HepG2 (cell line): ENCODE measurements around the gene JTB. TPM values are rescaled to one million over a fixed set of nuclear protein-coding genes. Genes with fewer than 3 reads are reported as not detected.
A peak's percentile ranks its signal among the peaks of the same experiment; 100 is the strongest.

Experiments
- CBFB ChIP-seq: sonication (generic); formaldehyde crosslinking; IDR thresholded peaks from 2 replicates; pipeline ENCODE4 v1.4.0; 2020; ENCODE audit warnings: missing genetic modification reagents
- CENPT ChIP-seq: sonication (generic); formaldehyde crosslinking; IDR thresholded peaks from 2 replicates; pipeline ENCODE4 v1.8.0; 2022; ENCODE audit warnings: low read depth, mild to moderate bottlenecking, moderate library complexity, missing genetic modification reagents
- EEA1 ChIP-seq: sonication (generic); formaldehyde crosslinking; IDR thresholded peaks from 2 replicates; pipeline ENCODE4 v1.5.1; 2020; ENCODE audit warnings: mild to moderate bottlenecking, missing genetic modification reagents, borderline replicate concordance
- EHMT2 ChIP-seq: fragments of 200-600 bp; sonication (generic); IDR thresholded peaks from 2 replicates; pipeline ENCODE4 v1.7.0; 2017; ENCODE audit warnings: antibody characterized with exemption, low read depth, low read length, borderline replicate concordance
- ELF1 ChIP-seq: sonication (generic); formaldehyde crosslinking; IDR thresholded peaks from 2 replicates; pipeline ENCODE4 v1.4.0; 2020; ENCODE audit warnings: missing genetic modification reagents
- FIP1L1 ChIP-seq: fragments of 200-400 bp; formaldehyde crosslinking; IDR thresholded peaks from 2 replicates; pipeline ENCODE4 v1.6.1; 2018; ENCODE audit warnings: low read depth, mild to moderate bottlenecking, low read length, moderate library complexity, borderline replicate concordance; ENCODE audit not compliant: insufficient read depth
- FOXK1 ChIP-seq: sonication (generic); formaldehyde crosslinking; IDR thresholded peaks from 2 replicates; pipeline ENCODE4 v1.4.0; 2020; ENCODE audit warnings: low read depth, missing genetic modification reagents, borderline replicate concordance
- HDAC1 ChIP-seq: sonication (generic); formaldehyde crosslinking; IDR thresholded peaks from 2 replicates; pipeline ENCODE4 v1.5.1; 2020; ENCODE audit warnings: mild to moderate bottlenecking, missing genetic modification reagents
- HDAC2 ChIP-seq: sonication (generic); formaldehyde crosslinking; IDR thresholded peaks from 2 replicates; pipeline ENCODE4 v1.4.0; 2020; ENCODE audit warnings: missing genetic modification reagents
- HOXA7 ChIP-seq: sonication (generic); formaldehyde crosslinking; IDR thresholded peaks from 2 replicates; pipeline ENCODE4 v1.8.1; 2022; ENCODE audit warnings: mild to moderate bottlenecking, missing genetic modification reagents, moderate library complexity
- IKZF4 ChIP-seq: sonication (generic); formaldehyde crosslinking; IDR thresholded peaks from 2 replicates; pipeline ENCODE4 v1.5.1; 2020; ENCODE audit warnings: borderline replicate concordance, mild to moderate bottlenecking, low read depth, missing genetic modification reagents; ENCODE audit errors: not compliant biosample characterization
- KDM1A ChIP-seq: IDR thresholded peaks from 2 replicates; pipeline ENCODE4 v1.6.1; 2016; ENCODE audit warnings: missing compliant biosample characterization
- NAIF1 ChIP-seq: sonication (generic); formaldehyde crosslinking; IDR thresholded peaks from 2 replicates; pipeline ENCODE4 v1.5.0; 2020; ENCODE audit warnings: mild to moderate bottlenecking, missing genetic modification reagents, borderline replicate concordance
- NFYC ChIP-seq: IDR thresholded peaks from 2 replicates; pipeline ENCODE4 v1.6.1; 2016; ENCODE audit warnings: missing genetic modification reagents, missing compliant biosample characterization
- PPARG ChIP-seq: conservative IDR thresholded peaks from 2 replicates; pipeline ENCODE4 v1.6.1; 2016; ENCODE audit warnings: missing biosample characterization, missing genetic modification reagents
- RAD51 ChIP-seq: fragments of 450-650 bp; IDR thresholded peaks from 2 replicates; pipeline ENCODE4 v1.6.1; 2016; ENCODE audit warnings: borderline replicate concordance
- RBFOX2 ChIP-seq: fragments of 200-400 bp; formaldehyde crosslinking; IDR thresholded peaks from 2 replicates; pipeline ENCODE4 v1.6.1; 2017; ENCODE audit warnings: low read depth, mild to moderate bottlenecking, low read length
- RBM22 ChIP-seq: fragments of 200-400 bp; formaldehyde crosslinking; optimal IDR thresholded peaks from 2 replicates; pipeline ENCODE3; 2017; ENCODE audit warnings: mild to moderate bottlenecking, low read length, moderate library complexity
- SMYD3 ChIP-seq: sonication (generic); formaldehyde crosslinking; IDR thresholded peaks from 2 replicates; pipeline ENCODE4 v1.8.1; 2023; ENCODE audit warnings: mild to moderate bottlenecking, missing genetic modification reagents
- TSC22D2 ChIP-seq: sonication (generic); formaldehyde crosslinking; IDR thresholded peaks from 2 replicates; pipeline ENCODE4 v1.5.1; 2020; ENCODE audit warnings: missing genetic modification reagents, mild to moderate bottlenecking, borderline replicate concordance
- ZC3H4 ChIP-seq: sonication (generic); formaldehyde crosslinking; IDR thresholded peaks from 2 replicates; pipeline ENCODE4 v1.4.0; 2020; ENCODE audit warnings: missing genetic modification reagents, borderline replicate concordance
- ZFP1 ChIP-seq: IDR thresholded peaks from 2 replicates; pipeline ENCODE4 v1.6.1; 2016
- ZIK1 ChIP-seq: sonication (generic); formaldehyde crosslinking; IDR thresholded peaks from 2 replicates; pipeline ENCODE4 v1.5.0; 2020; ENCODE audit warnings: mild to moderate bottlenecking, low read depth, missing genetic modification reagents, borderline replicate concordance
- ZMYM4 ChIP-seq: sonication (generic); formaldehyde crosslinking; IDR thresholded peaks from 2 replicates; pipeline ENCODE4 v1.8.1; 2023; ENCODE audit warnings: mild to moderate bottlenecking, missing genetic modification reagents
- ZNF205 ChIP-seq: IDR thresholded peaks from 2 replicates; pipeline ENCODE4 v1.6.1; 2018; ENCODE audit warnings: missing biosample characterization, missing genetic modification reagents
- ZNF354B ChIP-seq: sonication (generic); formaldehyde crosslinking; IDR thresholded peaks from 2 replicates; pipeline ENCODE4 v1.8.0; 2022; ENCODE audit warnings: mild to moderate bottlenecking, missing genetic modification reagents
- ZNF383 ChIP-seq: sonication (generic); formaldehyde crosslinking; IDR thresholded peaks from 2 replicates; pipeline ENCODE4 v1.4.0; 2020; ENCODE audit warnings: missing genetic modification reagents, mild to moderate bottlenecking, borderline replicate concordance
- ZNF549 ChIP-seq: sonication (generic); formaldehyde crosslinking; IDR thresholded peaks from 2 replicates; pipeline ENCODE4 v1.5.0; 2020; ENCODE audit warnings: missing genetic modification reagents
- ZNF652 ChIP-seq: IDR thresholded peaks from 2 replicates; pipeline ENCODE4 v1.6.1; 2016; ENCODE audit warnings: low read depth, borderline replicate concordance
- ZNF7 ChIP-seq: IDR thresholded peaks from 2 replicates; pipeline ENCODE4 v1.6.1; 2016; ENCODE audit warnings: missing biosample characterization, missing genetic modification reagents
- ZNF841 ChIP-seq: sonication (generic); formaldehyde crosslinking; IDR thresholded peaks from 2 replicates; pipeline ENCODE4 v1.8.1; 2023; ENCODE audit warnings: missing genetic modification reagents, borderline replicate concordance
- polyA plus RNA-seq, 8 experiments: library from polyadenylated mRNA; depleted of rRNA in 3 of 8; stranded (reverse) in 7 of 8; unstranded in 1 of 8; fragments of >200 nt; fragmentation: Illumina TruSeq in 4 of 8; extraction: Trizol in 4 of 8; gene quantifications; 2 replicates each; pipeline versions ENCODE4 v1.2.1 to v1.2.3, GENCODE V29; 2011 to 2016; ENCODE audit warnings: low read depth in 4 of 8, missing spikeins in 1 of 8, mixed read lengths in 1 of 8; ENCODE audit not compliant: insufficient read depth in 1 of 8
- total RNA-seq, 5 experiments: library from RNA; depleted of rRNA; stranded (reverse); fragments of >200 nt; fragmentation: Illumina TruSeq; extraction: Trizol; gene quantifications; 2 replicates each; pipeline ENCODE4 v1.2.3, GENCODE V29; 2016; ENCODE audit warnings: low read depth in 1 of 5
- TF ChIP-seq, protein P1 (sequence below): sonication (generic); formaldehyde crosslinking; IDR thresholded peaks from 2 replicates; pipeline ENCODE4 v1.5.1; 2020; ENCODE audit warnings: mild to moderate bottlenecking, missing genetic modification reagents, borderline replicate concordance

JTB gene
- total and polyA plus RNA-seq, 2 of the 13 experiments (the other 11 are each of a cell fraction or from before 2014, with no cell fraction given) = 96.7 to 99.2 TPM

- peak; percentile 74 for TF ChIP-seq NFYC (CRISPR knock-in tag)
- peak; percentile 81; the same call in 1 of the 2 replicates for TF ChIP-seq ZMYM4 (CRISPR knock-in tag)
- TF ChIP-seq ZNF383 (CRISPR knock-in tag) = no peak
- TF ChIP-seq, protein P1, sequence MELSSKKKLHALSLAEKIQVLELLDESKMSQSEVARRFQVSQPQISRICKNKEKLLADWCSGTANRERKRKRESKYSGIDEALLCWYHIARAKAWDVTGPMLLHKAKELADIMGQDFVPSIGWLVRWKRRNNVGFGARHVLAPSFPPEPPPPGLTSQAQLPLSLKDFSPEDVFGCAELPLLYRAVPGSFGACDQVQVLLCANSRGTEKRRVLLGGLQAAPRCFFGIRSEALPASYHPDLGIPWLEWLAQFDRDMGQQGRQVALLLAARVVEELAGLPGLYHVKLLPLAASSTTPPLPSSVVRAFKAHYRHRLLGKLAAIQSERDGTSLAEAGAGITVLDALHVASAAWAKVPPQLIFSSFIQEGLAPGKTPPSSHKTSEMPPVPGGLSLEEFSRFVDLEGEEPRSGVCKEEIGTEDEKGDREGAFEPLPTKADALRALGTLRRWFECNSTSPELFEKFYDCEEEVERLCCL (CRISPR knock-in tag) = no peak
- no peak for TF ChIP-seq ZNF354B (CRISPR knock-in tag)
- no peak for TF ChIP-seq RAD51
- TF ChIP-seq SMYD3 (CRISPR knock-in tag) = no peak
- no peak for TF ChIP-seq FIP1L1
- no peak for TF ChIP-seq ZC3H4
- no peak for TF ChIP-seq TSC22D2
- no peak for TF ChIP-seq CENPT (CRISPR knock-in tag)
- no peak for TF ChIP-seq ZIK1 (CRISPR knock-in tag)
- TF ChIP-seq NAIF1 (CRISPR knock-in tag) = no peak
- no peak for TF ChIP-seq EEA1 (CRISPR knock-in tag)
- TF ChIP-seq HDAC1 (CRISPR knock-in tag) = peak; percentile 80
- TF ChIP-seq CBFB (CRISPR knock-in tag) = peak; percentile 65; the same call in 1 of the 2 replicates
- TF ChIP-seq ZNF549 (CRISPR knock-in tag) = no peak
- peak; percentile 27; the same call in 1 of the 2 replicates for TF ChIP-seq ELF1
- TF ChIP-seq ZNF841 (CRISPR knock-in tag) = no peak
- no peak for TF ChIP-seq RBM22
- no peak for TF ChIP-seq HOXA7 (CRISPR knock-in tag)
- peak; percentile 86; the same call in 1 of the 2 replicates for TF ChIP-seq EHMT2
- TF ChIP-seq KDM1A (CRISPR knock-in tag) = no peak
- TF ChIP-seq ZNF652 = no peak
- no peak for TF ChIP-seq ZNF7 (CRISPR knock-in tag)
- TF ChIP-seq ZNF205 (CRISPR knock-in tag) = no peak; the same call in 1 of the 2 replicates
- TF ChIP-seq IKZF4 = no peak
- TF ChIP-seq ZFP1 = no peak
- TF ChIP-seq RBFOX2 = no peak
- peak; percentile 89; the same call in 1 of the 2 replicates for TF ChIP-seq FOXK1 (CRISPR knock-in tag)
- TF ChIP-seq HDAC2 (CRISPR knock-in tag) = peak; percentile 63; the same call in 1 of the 2 replicates
- no peak for TF ChIP-seq PPARG
Observed at GRCh38 chr1:153953859-153954365, 23.6 kb downstream of the JTB start (continued).
